HEK293T (cell line): Measurements from ENCODE around the gene RPLP2.

Source experiments
- ARNT ChIP-seq: fragments of 450-650 bp; IDR thresholded peaks from 2 replicates; pipeline ENCODE4 v1.6.1; 2017; ENCODE audit warnings: mild to moderate bottlenecking
- BHLHE40 ChIP-seq: fragments of 450-650 bp; IDR thresholded peaks from 2 replicates; pipeline ENCODE4 v1.6.1; 2016; ENCODE audit warnings: mild to moderate bottlenecking, moderate library complexity, borderline replicate concordance
- CTBP1 ChIP-seq: fragments of 450-650 bp; IDR thresholded peaks from 2 replicates; pipeline ENCODE4 v1.6.1; 2016; ENCODE audit warnings: borderline replicate concordance
- ELF4 ChIP-seq: fragments of 450-650 bp; IDR thresholded peaks from 2 replicates; pipeline ENCODE4 v1.6.1; 2017; ENCODE audit warnings: antibody characterized with exemption
- FOXA1 ChIP-seq: fragments of 450-650 bp; IDR thresholded peaks from 2 replicates; pipeline ENCODE4 v1.6.1; 2016; ENCODE audit warnings: mild to moderate bottlenecking
- FOXK2 ChIP-seq: fragments of 450-650 bp; IDR thresholded peaks from 2 replicates; pipeline ENCODE4 v1.6.1; 2016; ENCODE audit warnings: mild to moderate bottlenecking
- FOXM1 ChIP-seq: fragments of 450-650 bp; IDR thresholded peaks from 2 replicates; pipeline ENCODE4 v1.6.1; 2017; ENCODE audit warnings: mild to moderate bottlenecking, borderline replicate concordance
- HDGF ChIP-seq: fragments of 450-650 bp; IDR thresholded peaks from 2 replicates; pipeline ENCODE4 v1.6.1; 2017; ENCODE audit warnings: antibody characterized with exemption, borderline replicate concordance
- PKNOX1 ChIP-seq: fragments of 450-650 bp; IDR thresholded peaks from 2 replicates; pipeline ENCODE4 v1.6.1; 2016
- SP1 ChIP-seq: fragments of 450-650 bp; IDR thresholded peaks from 2 replicates; pipeline ENCODE4 v1.6.1; 2017
- SUZ12 ChIP-seq: fragments of 450-650 bp; IDR thresholded peaks from 2 replicates; pipeline ENCODE4 v1.6.1; 2016; ENCODE audit warnings: mild to moderate bottlenecking
- TARDBP ChIP-seq: fragments of 450-650 bp; IDR thresholded peaks from 2 replicates; pipeline ENCODE4 v1.6.1; 2016
- ZNF384 ChIP-seq: fragments of 450-650 bp; IDR thresholded peaks from 2 replicates; pipeline ENCODE4 v1.6.1; 2016

- TF ChIP-seq ZNF384: no peak
- no peak for TF ChIP-seq SUZ12
- no peak for TF ChIP-seq TARDBP
- no peak for TF ChIP-seq SP1
- TF ChIP-seq PKNOX1: no peak
- TF ChIP-seq FOXK2: no peak
- no peak for TF ChIP-seq BHLHE40
- TF ChIP-seq ELF4: no peak
- no peak for TF ChIP-seq ARNT
- TF ChIP-seq CTBP1: no peak
- TF ChIP-seq FOXM1: no peak
- no peak for TF ChIP-seq HDGF
- no peak for TF ChIP-seq FOXA1
Measured at GRCh38 chr11:861105-861479, 51.3 kb downstream of the RPLP2 start.
